SK-N-MC (cell line): ENCODE results near the gene PAQR8.

Experiments used
- DNase-seq: peaks from one replicate; pipeline ENCODE4 v3.0.0-alpha.2; 2011; ENCODE audit warnings: low read depth, low spot score
- H3K27ac ChIP-seq: fragments of 200-600 bp; sonication (generic); 2 replicates; pipeline ENCODE4 v1.5.1; 2016; ENCODE audit warnings: mixed run types
- H3K36me3 ChIP-seq: fragments of 200-600 bp; sonication (generic); 2 replicates; pipeline ENCODE4 v1.6.1; 2017; ENCODE audit warnings: antibody characterized with exemption, low read length, mixed read lengths; ENCODE audit not compliant: insufficient read depth
- H3K4me3 ChIP-seq: fragments of 200-600 bp; sonication (generic); 2 replicates; pipeline ENCODE4 v1.5.1; 2016
- H3K9ac ChIP-seq: fragments of 200-600 bp; sonication (generic); 2 replicates; pipeline ENCODE4 v1.8.0; 2017; ENCODE audit warnings: mixed run types, mixed read lengths; ENCODE audit not compliant: insufficient read length
- H3K9me3 ChIP-seq: fragments of 200-600 bp; sonication (generic); 2 replicates; pipeline ENCODE4 v1.6.1; 2017; ENCODE audit warnings: low read depth, mild to moderate bottlenecking, antibody characterized with exemption, low read length, moderate library complexity, mixed read lengths
- EZH2 ChIP-seq: fragments of 200-600 bp; sonication (generic); IDR thresholded peaks from one replicate; pipeline ENCODE4 v1.6.1; 2017; ENCODE audit warnings: antibody characterized with exemption
- FOXP2 ChIP-seq: optimal IDR thresholded peaks from 2 replicates; pipeline ENCODE3; 2011; ENCODE audit warnings: mild to moderate bottlenecking, moderate library complexity; ENCODE audit not compliant: insufficient read depth; ENCODE audit errors: extremely low read length, control extremely low read depth
- POLR2AphosphoS5 ChIP-seq: IDR thresholded peaks from 2 replicates; pipeline ENCODE4 v1.6.1; 2012; ENCODE audit warnings: mild to moderate bottlenecking, low read depth, low read length, borderline replicate concordance

Gene PAQR8

DNA sequence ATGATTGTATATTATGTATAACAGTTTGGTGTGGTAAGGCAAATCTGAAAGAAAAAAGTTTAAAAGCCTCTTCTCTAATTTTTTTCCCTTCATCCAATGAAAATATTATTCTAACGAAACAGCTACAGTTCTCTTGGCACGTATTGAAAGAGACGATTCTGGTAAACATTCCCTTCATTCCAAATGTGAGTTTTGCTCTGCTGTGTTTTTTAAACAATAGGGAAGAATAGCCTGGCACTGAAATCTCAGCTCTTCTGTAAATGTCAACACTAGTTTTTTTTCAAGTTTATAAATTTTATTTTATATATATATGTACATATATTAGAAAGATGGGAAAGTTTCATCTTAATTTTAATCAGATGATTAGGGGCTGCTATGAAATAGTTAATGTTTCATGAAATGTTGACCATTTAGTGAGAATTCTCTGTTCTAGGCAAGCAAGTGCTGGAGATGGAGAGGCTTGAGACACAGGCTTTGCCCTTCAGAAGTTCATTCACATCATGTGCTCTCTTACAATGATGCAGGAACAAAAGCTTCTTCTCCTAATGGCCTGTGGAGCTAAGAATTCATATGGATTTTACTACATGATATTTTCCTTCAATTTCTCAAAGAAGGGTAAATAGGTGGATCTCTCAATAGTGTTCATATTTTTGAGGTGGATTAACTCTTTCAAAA, 4.1 kb downstream of the PAQR8 start:
- TF ChIP-seq POLR2AphosphoS5 = no peak
- TF ChIP-seq EZH2 = no peak
- no peak for TF ChIP-seq FOXP2

DNA sequence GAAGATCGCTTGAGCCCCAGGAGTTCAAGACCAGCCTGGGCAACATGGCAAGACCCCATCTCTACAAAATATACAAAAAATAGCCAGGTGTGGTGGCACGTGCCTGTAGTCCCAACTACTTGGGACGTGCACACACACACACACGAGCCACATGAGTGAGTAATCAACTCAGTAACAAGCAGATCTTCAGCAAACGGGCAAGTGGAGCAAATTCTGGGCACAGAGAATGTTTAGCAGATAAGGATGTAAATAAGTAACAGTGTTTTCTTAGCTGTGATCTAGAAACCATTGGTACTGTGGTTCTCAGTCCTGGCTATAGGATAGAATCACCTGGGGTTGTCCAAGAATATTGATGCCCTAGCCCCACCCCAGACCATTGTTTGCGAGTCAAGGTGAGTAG, 6.1 kb downstream of the PAQR8 start:
- no peak overlapping the region for H3K4me3 ChIP-seq
- H3K27ac ChIP-seq = no peak overlapping the region
- H3K36me3 ChIP-seq = no peaks in the 10 kb centered on the region
- DNase-seq = no peak
- TF ChIP-seq POLR2AphosphoS5 (no peak), EZH2 (no peak), FOXP2 (no peak)
- no peaks in the 10 kb centered on the region for H3K9me3 ChIP-seq
- no peak overlapping the region for H3K9ac ChIP-seq

More for the DNA sequence above, 4.1 kb downstream of the PAQR8 start:
- Histone ChIP-seq H3K36me3 (no peaks in the 10 kb centered on the region), H3K9ac (no peak overlapping the region), H3K4me3 (no peak overlapping the region), H3K27ac (no peak overlapping the region), H3K9me3 (no peaks in the 10 kb centered on the region)
- no peak for DNase-seq

GRCh38 chr6:52369234-52369633, 7.3 kb downstream of the PAQR8 start:
- no peak overlapping the region for H3K9ac ChIP-seq
- no peak overlapping the region for H3K27ac ChIP-seq
- TF ChIP-seq POLR2AphosphoS5 (no peak), FOXP2 (no peak), EZH2 (no peak)
- DNase-seq = no peak
- H3K36me3 ChIP-seq = no peaks in the 10 kb centered on the region
- no peak overlapping the region for H3K4me3 ChIP-seq
- H3K9me3 ChIP-seq = no peaks in the 10 kb centered on the region

GRCh38 chr6:52371656-52372191, 9.8 kb downstream of the PAQR8 start:
- DNase-seq = peak; percentile 22
- TF ChIP-seq FOXP2 (no peak), EZH2 (no peak), POLR2AphosphoS5 (no peak)
- no peaks in the 10 kb centered on the region for H3K36me3 ChIP-seq
- no peak overlapping the region; the same call in 1 of the 2 replicates for H3K4me3 ChIP-seq
- no peak overlapping the region for H3K27ac ChIP-seq
- H3K9me3 ChIP-seq = no peaks in the 10 kb centered on the region
- H3K9ac ChIP-seq = no peak overlapping the region

- no peak overlapping the region for H3K9ac ChIP-seq
- H3K9me3 ChIP-seq = no peaks in the 10 kb centered on the region
- DNase-seq = no peak
- H3K4me3 ChIP-seq = no peak overlapping the region
- H3K36me3 ChIP-seq = no peaks in the 10 kb centered on the region
- TF ChIP-seq EZH2 (no peak), FOXP2 (no peak), POLR2AphosphoS5 (no peak)
- no peak overlapping the region for H3K27ac ChIP-seq
Measured at GRCh38 chr6:52373151-52373690, 11.3 kb downstream of the PAQR8 start.

DNA sequence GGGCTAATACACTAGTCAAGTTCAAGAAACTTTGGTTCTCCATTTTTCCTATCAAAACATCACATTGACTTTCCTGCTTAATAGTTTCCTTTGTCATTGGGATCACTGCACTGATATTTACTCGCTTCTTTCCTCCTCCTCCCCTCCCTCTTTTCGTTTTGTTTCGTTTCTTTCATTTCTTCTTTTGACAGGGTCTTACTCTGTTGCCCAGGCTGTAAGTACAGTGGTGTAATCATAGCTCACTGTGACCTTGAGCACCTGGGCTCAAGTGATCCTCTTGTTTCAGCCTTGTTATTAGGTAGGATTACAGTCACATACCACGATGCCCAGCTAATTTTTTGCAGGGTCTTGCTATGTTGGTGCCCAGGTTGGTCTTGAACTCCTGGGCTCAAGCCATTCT, 12.3 kb downstream of the PAQR8 start:
- no peak for TF ChIP-seq POLR2AphosphoS5
- TF ChIP-seq FOXP2 = no peak
- no peak for TF ChIP-seq EZH2
- H3K4me3 ChIP-seq = no peak overlapping the region
- no peak for DNase-seq
- no peak overlapping the region for H3K9ac ChIP-seq
- no peak overlapping the region for H3K27ac ChIP-seq
- H3K9me3 ChIP-seq = no peaks in the 10 kb centered on the region
- H3K36me3 ChIP-seq = no peaks in the 10 kb centered on the region

DNA sequence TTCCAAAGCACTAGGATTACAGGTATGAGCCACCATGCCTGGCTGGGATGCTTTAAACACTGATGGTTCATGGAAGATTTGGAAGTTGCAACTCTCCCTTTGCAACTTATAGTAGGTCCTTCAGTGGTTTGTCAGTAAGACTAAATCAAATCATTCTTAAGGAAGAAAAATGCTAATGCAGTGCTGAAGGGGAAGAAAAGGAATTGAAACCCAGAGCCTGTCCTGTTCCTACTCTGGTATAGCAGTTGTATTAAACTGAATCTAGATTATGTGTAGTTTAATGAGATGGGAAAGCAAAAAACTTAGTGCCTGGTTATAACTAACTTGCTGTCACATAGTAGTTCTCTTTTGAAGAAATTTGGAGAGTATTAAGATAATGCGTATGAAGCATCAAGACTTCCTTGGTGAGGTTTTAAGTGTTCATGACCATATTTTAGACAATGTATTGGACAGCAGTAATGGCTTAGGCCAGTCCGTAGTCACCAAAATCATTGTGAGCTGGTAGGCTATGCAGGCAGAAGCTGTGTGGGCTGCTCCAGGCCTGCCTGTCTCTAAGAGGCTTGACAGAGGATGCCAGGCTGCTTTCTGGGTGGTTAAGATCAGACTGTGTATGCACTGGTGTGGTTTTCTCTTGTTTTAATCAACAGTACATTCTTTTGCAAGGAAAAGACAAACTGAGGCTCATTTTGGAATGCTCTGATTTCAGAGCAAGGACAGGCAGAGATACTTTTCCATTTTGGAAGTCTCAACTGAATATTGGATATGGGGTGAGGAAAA, 14.0 kb downstream of the PAQR8 start:
- H3K9ac ChIP-seq = no peak overlapping the region
- TF ChIP-seq POLR2AphosphoS5 = no peak
- TF ChIP-seq EZH2 = no peak
- TF ChIP-seq FOXP2 = no peak
- no peak overlapping the region for H3K4me3 ChIP-seq
- H3K27ac ChIP-seq = no peak overlapping the region
- no peaks in the 10 kb centered on the region for H3K9me3 ChIP-seq
- no peak for DNase-seq
- H3K36me3 ChIP-seq = no peaks in the 10 kb centered on the region

GRCh38 chr6:52376763-52377162, 14.8 kb downstream of the PAQR8 start:
- TF ChIP-seq POLR2AphosphoS5 (no peak), EZH2 (no peak), FOXP2 (no peak)
- H3K9ac ChIP-seq = no peak overlapping the region
- DNase-seq = no peak
- no peak overlapping the region for H3K27ac ChIP-seq
- no peak overlapping the region for H3K4me3 ChIP-seq
- H3K36me3 ChIP-seq = no peaks in the 10 kb centered on the region
- H3K9me3 ChIP-seq = no peaks in the 10 kb centered on the region
